RWPE2 (cell line): ENCODE results near the gene MSMP.

Experiments
- ATAC-seq: fragments of 200-7000 bp; cut with Tn5 transposase; 3 replicates; pipeline ENCODE4 v1.9.1; 2021; ENCODE audit warnings: low read depth
- DNase-seq: peaks from one replicate; pipeline ENCODE4 v3.0.0-alpha.2; 2020; ENCODE audit warnings: low spot score
- H3K27ac ChIP-seq: fragments of 450-650 bp; 2 replicates; pipeline ENCODE4 v1.5.1; 2017; ENCODE audit warnings: mild to moderate bottlenecking; ENCODE audit not compliant: poor library complexity, severe bottlenecking
- H3K27me3 ChIP-seq: fragments of 250-450 bp; sonication (Bioruptor Pico); 2 replicates; pipeline ENCODE4 v1.5.1; 2021; ENCODE audit warnings: mild to moderate bottlenecking, moderate library complexity; ENCODE audit not compliant: insufficient read depth, poor library complexity, severe bottlenecking
- H3K36me3 ChIP-seq: fragments of 250-450 bp; sonication (Bioruptor Pico); 2 replicates; pipeline ENCODE4 v1.5.1; 2020; ENCODE audit warnings: low read depth, mild to moderate bottlenecking, moderate library complexity
- H3K4me1 ChIP-seq: fragments of 250-450 bp; sonication (Bioruptor Pico); 2 replicates; pipeline ENCODE4 v1.5.1; 2021; ENCODE audit warnings: mild to moderate bottlenecking, moderate library complexity; ENCODE audit not compliant: insufficient read depth, poor library complexity, severe bottlenecking
- H3K4me3 ChIP-seq: fragments of 250-450 bp; sonication (Bioruptor Pico); 2 replicates; pipeline ENCODE4 v1.5.1; 2021; ENCODE audit warnings: mild to moderate bottlenecking, moderate library complexity; ENCODE audit not compliant: severe bottlenecking
- H3K9me3 ChIP-seq: fragments of 250-450 bp; sonication (Bioruptor Pico); 2 replicates; pipeline ENCODE4 v1.5.1; 2021; ENCODE audit warnings: mild to moderate bottlenecking, moderate library complexity; ENCODE audit not compliant: severe bottlenecking
- CTCF ChIP-seq: fragments of 450-650 bp; IDR thresholded peaks from one replicate; pipeline ENCODE4 v1.5.1; 2017; ENCODE audit warnings: mild to moderate bottlenecking, moderate library complexity; ENCODE audit not compliant: poor library complexity, severe bottlenecking

The MSMP gene

GRCh38 chr9:35736201-35736633 is 17.9 kb downstream of the MSMP start:
- peaks cover 5% of the 10 kb centered on the region for H3K4me1 ChIP-seq
- DNase-seq (no peak), ATAC-seq (peak; percentile 30; the same call in 2 of the 3 replicates)
- H3K27ac ChIP-seq = no peak overlapping the region
- no peaks in the 10 kb centered on the region for H3K27me3 ChIP-seq
- H3K36me3 ChIP-seq = peaks cover 74% of the 10 kb centered on the region
- TF ChIP-seq CTCF = peak; percentile 87
- no peak overlapping the region for H3K4me3 ChIP-seq
- H3K9me3 ChIP-seq = no peaks in the 10 kb centered on the region

GRCh38 chr9:35734096-35734495 is 20.0 kb downstream of the MSMP start:
- Histone ChIP-seq H3K4me3 (no peak overlapping the region), H3K4me1 (peaks cover 19% of the 10 kb centered on the region), H3K27ac (peak overlapping the region; percentile 87), H3K9me3 (no peaks in the 10 kb centered on the region), H3K27me3 (no peaks in the 10 kb centered on the region), H3K36me3 (peaks cover 59% of the 10 kb centered on the region)
- DNase-seq (no peak), ATAC-seq (no peak)
- TF ChIP-seq CTCF = no peak

- peaks cover 54% of the 10 kb centered on the region for H3K36me3 ChIP-seq
- DNase-seq = no peak
- no peaks in the 10 kb centered on the region for H3K9me3 ChIP-seq
- peak; percentile 20; the same call in 2 of the 3 replicates for ATAC-seq
- peak; percentile 50 for TF ChIP-seq CTCF
- H3K4me3 ChIP-seq = peak overlapping the region; percentile 63
- H3K4me1 ChIP-seq = peaks cover 30% of the 10 kb centered on the region
- H3K27me3 ChIP-seq = no peaks in the 10 kb centered on the region
- H3K27ac ChIP-seq = peak overlapping the region; percentile 87
Measured at GRCh38 chr9:35732800-35733541, 21.1 kb downstream of the MSMP start.

- peak; percentile 46 for TF ChIP-seq CTCF
Measured at GRCh38 chr9:35732185-35732799, 21.8 kb downstream of the MSMP start, which contains the start of the genes CREB3 and TLN1. Gene CREB3 (plus strand): TSS chr9:35732666. CDS start chr9:35732773, 107 bp downstream. Gene TLN1 (minus strand): TSS chr9:35732195. CDS start chr9:35725694, 6,501 bp downstream.

More at GRCh38 chr9:35732185-35732799, 21.8 kb downstream of the MSMP start, which contains the start of the genes CREB3 and TLN1:
- Histone ChIP-seq H3K36me3 (peaks cover 55% of the 10 kb centered on the region), H3K4me1 (peaks cover 37% of the 10 kb centered on the region), H3K27me3 (no peaks in the 10 kb centered on the region), H3K9me3 (no peaks in the 10 kb centered on the region), H3K4me3 (peak within 1 kb of the TSS; percentile 63), H3K27ac (peak within 1 kb of the TSS; percentile 87)
- peak; percentile 98 for DNase-seq
- ATAC-seq = peak; percentile 83
